ENCODE data around the gene EVC.

DNA sequence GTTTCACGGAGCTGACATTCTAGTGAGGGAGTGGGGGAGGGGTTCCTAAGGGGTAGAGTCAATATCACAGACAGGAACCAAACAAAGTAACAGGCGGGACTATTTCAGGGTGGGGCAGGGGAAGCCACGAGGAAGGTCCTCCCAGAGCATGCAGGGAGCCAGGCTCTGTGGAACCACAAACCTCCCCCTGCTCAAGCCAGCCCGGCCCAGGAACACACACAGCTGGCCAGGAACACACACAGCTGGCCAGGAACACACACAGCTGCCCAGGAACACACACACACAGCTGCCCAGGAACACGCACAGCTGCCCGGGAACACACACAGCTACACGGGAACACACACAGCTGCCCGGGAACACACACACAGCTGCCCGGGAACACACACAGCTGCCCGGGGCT, 27.4 kb upstream of the EVC start:
- TF ChIP-seq POLR2AphosphoS5 (IDR thresholded peaks at IDR 0.05), result no peak
- TF ChIP-seq, protein P1, sequence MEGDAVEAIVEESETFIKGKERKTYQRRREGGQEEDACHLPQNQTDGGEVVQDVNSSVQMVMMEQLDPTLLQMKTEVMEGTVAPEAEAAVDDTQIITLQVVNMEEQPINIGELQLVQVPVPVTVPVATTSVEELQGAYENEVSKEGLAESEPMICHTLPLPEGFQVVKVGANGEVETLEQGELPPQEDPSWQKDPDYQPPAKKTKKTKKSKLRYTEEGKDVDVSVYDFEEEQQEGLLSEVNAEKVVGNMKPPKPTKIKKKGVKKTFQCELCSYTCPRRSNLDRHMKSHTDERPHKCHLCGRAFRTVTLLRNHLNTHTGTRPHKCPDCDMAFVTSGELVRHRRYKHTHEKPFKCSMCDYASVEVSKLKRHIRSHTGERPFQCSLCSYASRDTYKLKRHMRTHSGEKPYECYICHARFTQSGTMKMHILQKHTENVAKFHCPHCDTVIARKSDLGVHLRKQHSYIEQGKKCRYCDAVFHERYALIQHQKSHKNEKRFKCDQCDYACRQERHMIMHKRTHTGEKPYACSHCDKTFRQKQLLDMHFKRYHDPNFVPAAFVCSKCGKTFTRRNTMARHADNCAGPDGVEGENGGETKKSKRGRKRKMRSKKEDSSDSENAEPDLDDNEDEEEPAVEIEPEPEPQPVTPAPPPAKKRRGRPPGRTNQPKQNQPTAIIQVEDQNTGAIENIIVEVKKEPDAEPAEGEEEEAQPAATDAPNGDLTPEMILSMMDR (IDR thresholded peaks at IDR 0.05), result no peak
- TF ChIP-seq EP300 (IDR thresholded peaks at IDR 0.05), result no peak
- no peak for TF ChIP-seq POLR2A (IDR thresholded peaks at IDR 0.05)

Data from suprapubic skin (tissue), 4 donors.